K562 (cell line): ENCODE results near the gene ATAD3C. TPM values are rescaled to one million over a fixed set of nuclear protein-coding genes. Genes with fewer than 3 reads are reported as not detected.
A peak's percentile ranks its signal among the peaks of the same experiment; 100 is the strongest.

Experiments used
- ATF6 ChIP-seq: sonication (generic); formaldehyde crosslinking; IDR thresholded peaks from 2 replicates; pipeline ENCODE4 v1.4.0; 2020; ENCODE audit warnings: mild to moderate bottlenecking, missing genetic modification reagents
- BHLHE40 ChIP-seq: IDR thresholded peaks from 2 replicates; pipeline ENCODE4 v1.6.1; 2011; ENCODE audit warnings: low read length, improper control_type of control experiment
- CBX8 ChIP-seq: fragments of 200-600 bp; sonication (generic); IDR thresholded peaks from 2 replicates; pipeline ENCODE4 v1.6.1; 2012; ENCODE audit warnings: borderline replicate concordance, mixed run types, low read depth, mild to moderate bottlenecking, moderate library complexity, mixed read lengths, low read length, control low read depth, inconsistent platforms; ENCODE audit not compliant: poor library complexity, severe bottlenecking; ENCODE audit errors: extremely low read depth
- CHD7 ChIP-seq: fragments of 200-600 bp; sonication (generic); IDR thresholded peaks from one replicate; pipeline ENCODE4 v1.6.1; 2012; ENCODE audit warnings: mild to moderate bottlenecking, low read depth, low read length, inconsistent platforms
- E4F1 ChIP-seq: fragments of 250-450 bp; sonication (Bioruptor Pico); IDR thresholded peaks from 2 replicates; pipeline ENCODE4 v1.5.0; 2021; ENCODE audit warnings: mild to moderate bottlenecking, borderline replicate concordance
- ESRRB ChIP-seq: fragments of 250-450 bp; sonication (Bioruptor Pico); IDR thresholded peaks from 2 replicates; pipeline ENCODE4 v1.5.0; 2020; ENCODE audit warnings: mild to moderate bottlenecking, moderate library complexity, borderline replicate concordance
- KLF16 ChIP-seq: IDR thresholded peaks from 2 replicates; pipeline ENCODE4 v1.6.1; 2016; ENCODE audit warnings: antibody characterized with exemption
- NEUROD1 ChIP-seq: fragments of 150-350 bp; IDR thresholded peaks from 2 replicates; pipeline ENCODE4 v1.6.1; 2014; ENCODE audit warnings: borderline replicate concordance, low read length, low read depth; ENCODE audit not compliant: partially characterized antibody
- PHB ChIP-seq: fragments of 250-450 bp; sonication (Bioruptor Pico); IDR thresholded peaks from 2 replicates; pipeline ENCODE4 v1.5.0; 2021
- POLR2A ChIP-seq: fragments of 450-650 bp; conservative IDR thresholded peaks from 2 replicates; pipeline ENCODE4 v1.6.1; 2016
- POLR2G ChIP-seq: fragments of 200-400 bp; formaldehyde crosslinking; IDR thresholded peaks from 2 replicates; pipeline ENCODE4 v1.6.1; 2017; ENCODE audit warnings: low read depth, mild to moderate bottlenecking, antibody characterized with exemption, low read length, moderate library complexity
- ZNF77 ChIP-seq: fragments of 250-450 bp; sonication (Bioruptor Pico); IDR thresholded peaks from 2 replicates; pipeline ENCODE4 v1.5.0; 2020
- polyA plus RNA-seq, 8 experiments: library from polyadenylated mRNA; depleted of rRNA in 4 of 8; stranded (reverse) in 5 of 8; unstranded in 3 of 8; fragments of >200 nt; fragmentation: Nextera tagmentation in 2 of 8; fragmentation: Illumina TruSeq in 1 of 8; extraction: Ambion mirVana in 2 of 8; extraction: Trizol in 1 of 8; gene quantifications; 2 replicates each; pipeline versions ENCODE4 v1.2.1 to v1.2.3, GENCODE V29; 2011 to 2014; ENCODE audit warnings: inconsistent platforms in 1 of 8, missing spikeins in 1 of 8
- total RNA-seq, 7 experiments: library from RNA; depleted of rRNA in 6 of 7; stranded (reverse); fragments of >200 nt in 6 of 7; fragmentation: Illumina TruSeq in 2 of 7; extraction: Trizol in 2 of 7; gene quantifications; 2 replicates each; pipeline versions ENCODE4 v1.2.1 to v1.2.3, GENCODE V29; 2011 to 2021; ENCODE audit warnings: low replicate concordance in 1 of 7

The ATAD3C gene
- total and polyA plus RNA-seq, 9 of the 15 experiments (the other 6 are each of a cell fraction or from before 2014, with no cell fraction given): 0.03 to 0.18 TPM; not detected in 7

- TF ChIP-seq CBX8 (no peak), POLR2A (peak; percentile 15; the same call in 1 of the 2 replicates), POLR2G (no peak), PHB (CRISPR knock-in tag) (no peak), E4F1 (CRISPR knock-in tag) (no peak), ESRRB (CRISPR knock-in tag) (no peak), NEUROD1 (no peak), BHLHE40 (peak; percentile 40; the same call in 1 of the 2 replicates), KLF16 (no peak), ZNF77 (no peak), CHD7 (no peak), ATF6 (CRISPR knock-in tag) (no peak)
These were observed 43.2 kb upstream of the ATAD3C start (continued) for GRCh38 chr1:1406101-1406820.
